ENCODE results near the gene ZBTB33.
A peak's percentile ranks its signal among the peaks of the same experiment; 100 is the strongest.

Gene ZBTB33

GRCh38 chrX:120236687-120237479 is 13.7 kb upstream of the ZBTB33 start:
- H3K4me3 ChIP-seq (ENCODE audit: low read length, poor library complexity, severe bottlenecking): no peak overlapping the region
- no peaks in the 10 kb centered on the region for H3K4me1 ChIP-seq (ENCODE audit: insufficient read depth, low read length, poor library complexity, severe bottlenecking)
- no peaks in the 10 kb centered on the region for H3K36me3 ChIP-seq (ENCODE audit: insufficient read depth, low read length)
- peaks cover 8% of the 10 kb centered on the region for H3K79me2 ChIP-seq (ENCODE audit: insufficient read depth, low read length)
- TF ChIP-seq CTCF (conservative IDR thresholded peaks at IDR 0.05; ENCODE audit: low read length) (no peak), EZH2phosphoT487 (IDR thresholded peaks at IDR 0.05; ENCODE audit: borderline replicate concordance) (no peak)
- H3F3A ChIP-seq (ENCODE audit: low read depth): no peaks in the 10 kb centered on the region
- no peaks in the 10 kb centered on the region for H4K20me1 ChIP-seq (ENCODE audit: insufficient read depth, low read length, poor library complexity, severe bottlenecking)
- no peak overlapping the region for H2AFZ ChIP-seq (ENCODE audit: low read length)
- H3K9ac ChIP-seq (ENCODE audit: low read depth, low read length, poor library complexity, severe bottlenecking): no peak overlapping the region
- H3K4me2 ChIP-seq (ENCODE audit: low read depth, low read length, poor library complexity, severe bottlenecking): no peak overlapping the region
- no peaks in the 10 kb centered on the region for H3K9me3 ChIP-seq (ENCODE audit: insufficient read depth, low read depth, low read length)
- H3K27me3 ChIP-seq (ENCODE audit: insufficient read depth, low read length, poor library complexity, severe bottlenecking): no peaks in the 10 kb centered on the region
- no peaks in the 10 kb centered on the region for H3K9me2 ChIP-seq (replicated peaks; ENCODE audit: low read depth, low read length)

- Histone ChIP-seq H4K20me1 (ENCODE audit: insufficient read depth, low read length, poor library complexity, severe bottlenecking) (no peaks in the 10 kb centered on the region), H3K4me1 (ENCODE audit: insufficient read depth, low read length, poor library complexity, severe bottlenecking) (peaks cover 10% of the 10 kb centered on the region), H3K9me3 (ENCODE audit: insufficient read depth, low read depth, low read length) (no peaks in the 10 kb centered on the region), H3K9me2 (replicated peaks; ENCODE audit: low read depth, low read length) (no peaks in the 10 kb centered on the region), H3K9ac (ENCODE audit: low read depth, low read length, poor library complexity, severe bottlenecking) (no peak overlapping the region), H3F3A (ENCODE audit: low read depth) (no peaks in the 10 kb centered on the region), H2AFZ (ENCODE audit: low read length) (no peak overlapping the region), H3K4me3 (ENCODE audit: low read length, poor library complexity, severe bottlenecking) (no peak overlapping the region), H3K79me2 (ENCODE audit: insufficient read depth, low read length) (peaks cover 25% of the 10 kb centered on the region), H3K36me3 (ENCODE audit: insufficient read depth, low read length) (no peaks in the 10 kb centered on the region), H3K27me3 (ENCODE audit: insufficient read depth, low read length, poor library complexity, severe bottlenecking) (no peaks in the 10 kb centered on the region), H3K4me2 (ENCODE audit: low read depth, low read length, poor library complexity, severe bottlenecking) (no peak overlapping the region)
- no peak for TF ChIP-seq EZH2phosphoT487 (IDR thresholded peaks at IDR 0.05; ENCODE audit: borderline replicate concordance)
- TF ChIP-seq CTCF (conservative IDR thresholded peaks at IDR 0.05; ENCODE audit: low read length): no peak
These were observed 11.7 kb upstream of the ZBTB33 start for GRCh38 chrX:120238933-120239332.

GRCh38 chrX:120242813-120243212 is 7.8 kb upstream of the ZBTB33 start:
- Histone ChIP-seq H3F3A (ENCODE audit: low read depth) (no peaks in the 10 kb centered on the region), H3K9ac (ENCODE audit: low read depth, low read length, poor library complexity, severe bottlenecking) (peak overlapping the region; percentile 85), H3K4me1 (ENCODE audit: insufficient read depth, low read length, poor library complexity, severe bottlenecking) (peaks cover 10% of the 10 kb centered on the region), H3K9me3 (ENCODE audit: insufficient read depth, low read depth, low read length) (no peaks in the 10 kb centered on the region), H2AFZ (ENCODE audit: low read length) (no peak overlapping the region), H3K4me3 (ENCODE audit: low read length, poor library complexity, severe bottlenecking) (peak overlapping the region; percentile 90), H3K27me3 (ENCODE audit: insufficient read depth, low read length, poor library complexity, severe bottlenecking) (no peaks in the 10 kb centered on the region), H4K20me1 (ENCODE audit: insufficient read depth, low read length, poor library complexity, severe bottlenecking) (no peaks in the 10 kb centered on the region), H3K36me3 (ENCODE audit: insufficient read depth, low read length) (no peaks in the 10 kb centered on the region), H3K4me2 (ENCODE audit: low read depth, low read length, poor library complexity, severe bottlenecking) (peak overlapping the region; percentile 87), H3K9me2 (replicated peaks; ENCODE audit: low read depth, low read length) (no peaks in the 10 kb centered on the region), H3K79me2 (ENCODE audit: insufficient read depth, low read length) (peaks cover 36% of the 10 kb centered on the region)
- TF ChIP-seq CTCF (conservative IDR thresholded peaks at IDR 0.05; ENCODE audit: low read length): no peak
- TF ChIP-seq EZH2phosphoT487 (IDR thresholded peaks at IDR 0.05; ENCODE audit: borderline replicate concordance): no peak

Measured in Loucy (cell line).